HuH-7.5 (cell line): ENCODE measurements around the gene ERG.

Experiments used
- DNase-seq: peaks from one replicate; pipeline ENCODE4 v3.0.0; 2011; ENCODE audit warnings: low spot score

Gene ERG

DNA sequence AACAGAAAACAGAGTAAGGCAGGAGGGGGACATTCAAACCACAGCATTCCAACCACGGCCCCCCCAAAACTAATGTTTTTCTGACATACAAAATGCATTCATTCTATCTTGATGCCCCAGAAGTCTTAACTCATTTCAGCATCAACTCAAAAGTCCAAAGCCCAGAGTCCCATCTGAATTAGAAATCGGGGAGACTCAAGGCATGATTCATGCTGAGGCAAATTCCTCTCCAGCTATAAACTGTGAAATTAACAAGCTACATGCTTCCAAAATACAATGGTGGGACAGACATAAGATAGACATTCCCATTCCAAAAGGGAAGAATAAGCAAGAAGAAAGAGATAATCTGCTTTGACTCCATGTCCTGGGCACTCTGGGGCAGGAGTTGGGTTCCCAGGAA, 167.6 kb downstream of the ERG start:
- no peak for DNase-seq
